ENCODE measurements around the gene TMEM185B.
A peak's percentile ranks its signal among the peaks of the same experiment; 100 is the strongest.

Gene TMEM185B

DNA sequence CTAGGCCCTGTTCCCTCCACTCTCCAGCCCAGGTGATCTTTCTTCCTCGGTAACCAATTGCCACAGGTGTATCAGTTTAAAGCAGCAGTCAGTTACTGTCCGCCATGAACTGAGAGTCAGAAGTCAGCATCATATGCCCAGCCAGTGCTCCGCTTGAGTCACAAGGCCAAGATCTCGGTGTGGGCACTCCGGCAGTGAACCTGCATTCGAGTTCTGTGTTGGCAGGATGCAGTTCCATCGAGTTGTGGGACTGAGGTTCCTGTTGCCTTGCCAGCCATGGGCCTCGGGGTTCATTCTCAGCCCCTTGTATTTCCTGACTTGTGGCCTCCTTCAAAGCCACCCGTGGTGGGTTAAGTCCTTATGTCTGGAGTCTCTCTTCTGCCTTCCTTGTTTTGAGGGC lies 3.1 kb upstream of the TMEM185B start:
- no peak for TF ChIP-seq SUZ12 (IDR thresholded peaks at IDR 0.05; ENCODE audit: extremely low read depth, insufficient read depth, insufficient read length)
- TF ChIP-seq ZNF274 (IDR thresholded peaks at IDR 0.05; ENCODE audit: low read depth, low read length), result no peak
- no peak overlapping the region for H3K4me3 ChIP-seq (ENCODE audit: insufficient read length, low read depth)
- peaks cover 13% of the 10 kb centered on the region for H3K36me3 ChIP-seq (ENCODE audit: insufficient read depth, insufficient read length, low read length)

GRCh38 chr2:120225549-120226065 lies 2.4 kb upstream of the TMEM185B start:
- Histone ChIP-seq H3K9ac (ENCODE audit: insufficient read length, low read depth) (no peak overlapping the region), H3K27me3 (ENCODE audit: insufficient read depth, insufficient read length) (peaks cover 20% of the 10 kb centered on the region), H3K4me3 (ENCODE audit: insufficient read length, low read depth) (no peak overlapping the region), H3K36me3 (ENCODE audit: insufficient read depth, insufficient read length, low read length) (peaks cover 13% of the 10 kb centered on the region), H3K4me1 (ENCODE audit: insufficient read depth, insufficient read length) (peaks cover 17% of the 10 kb centered on the region), H3K9me3 (ENCODE audit: insufficient read depth, low read length) (peaks cover 13% of the 10 kb centered on the region)
- no peak for DNase-seq (ENCODE audit: low read depth, low spot score)
- TF ChIP-seq SUZ12 (IDR thresholded peaks at IDR 0.05; ENCODE audit: extremely low read depth, insufficient read depth, insufficient read length) (no peak), YY1 (IDR thresholded peaks at IDR 0.05; ENCODE audit: insufficient read depth, insufficient read length) (no peak), ZNF274 (IDR thresholded peaks at IDR 0.05; ENCODE audit: low read depth, low read length) (no peak)

More for the DNA sequence above, 3.1 kb upstream of the TMEM185B start:
- Histone ChIP-seq H3K9ac (ENCODE audit: insufficient read length, low read depth) (no peak overlapping the region), H3K4me1 (ENCODE audit: insufficient read depth, insufficient read length) (peaks cover 17% of the 10 kb centered on the region), H3K9me3 (ENCODE audit: insufficient read depth, low read length) (peaks cover 13% of the 10 kb centered on the region), H3K27me3 (ENCODE audit: insufficient read depth, insufficient read length) (peaks cover 20% of the 10 kb centered on the region)
- DNase-seq (ENCODE audit: low read depth, low spot score), result no peak

- Histone ChIP-seq H3K4me1 (ENCODE audit: insufficient read depth, insufficient read length) (peaks cover 17% of the 10 kb centered on the region), H3K36me3 (ENCODE audit: insufficient read depth, insufficient read length, low read length) (peaks cover 18% of the 10 kb centered on the region), H3K4me3 (ENCODE audit: insufficient read length, low read depth) (no peak overlapping the region), H3K27me3 (ENCODE audit: insufficient read depth, insufficient read length) (peaks cover 20% of the 10 kb centered on the region), H3K9me3 (ENCODE audit: insufficient read depth, low read length) (peaks cover 13% of the 10 kb centered on the region), H3K9ac (ENCODE audit: insufficient read length, low read depth) (no peak overlapping the region)
- no peak for DNase-seq (ENCODE audit: low read depth, low spot score)
- TF ChIP-seq YY1 (IDR thresholded peaks at IDR 0.05; ENCODE audit: insufficient read depth, insufficient read length) (no peak), SUZ12 (IDR thresholded peaks at IDR 0.05; ENCODE audit: extremely low read depth, insufficient read depth, insufficient read length) (no peak), ZNF274 (IDR thresholded peaks at IDR 0.05; ENCODE audit: low read depth, low read length) (no peak)
Observed at GRCh38 chr2:120224735-120225548, 1.7 kb upstream of the TMEM185B start.

- H3K36me3 ChIP-seq (ENCODE audit: insufficient read depth, insufficient read length, low read length), result peaks cover 25% of the 10 kb centered on the region
- H3K4me1 ChIP-seq (ENCODE audit: insufficient read depth, insufficient read length), result peaks cover 17% of the 10 kb centered on the region
- H3K9me3 ChIP-seq (ENCODE audit: insufficient read depth, low read length), result peaks cover 13% of the 10 kb centered on the region
- H3K4me3 ChIP-seq (ENCODE audit: insufficient read length, low read depth), result peak overlapping the region; percentile 57
- TF ChIP-seq SUZ12 (IDR thresholded peaks at IDR 0.05; ENCODE audit: extremely low read depth, insufficient read depth, insufficient read length) (no peak), ZNF274 (IDR thresholded peaks at IDR 0.05; ENCODE audit: low read depth, low read length) (no peak), YY1 (IDR thresholded peaks at IDR 0.05; ENCODE audit: insufficient read depth, insufficient read length) (no peak)
- peak overlapping the region; percentile 78 for H3K9ac ChIP-seq (ENCODE audit: insufficient read length, low read depth)
- H3K27me3 ChIP-seq (ENCODE audit: insufficient read depth, insufficient read length), result peaks cover 20% of the 10 kb centered on the region
- no peak for DNase-seq (ENCODE audit: low read depth, low spot score)
Observed at GRCh38 chr2:120224256-120224655, 1.1 kb upstream of the TMEM185B start.

- Histone ChIP-seq H3K4me1 (ENCODE audit: insufficient read depth, insufficient read length) (peaks cover 17% of the 10 kb centered on the region), H3K36me3 (ENCODE audit: insufficient read depth, insufficient read length, low read length) (peaks cover 37% of the 10 kb centered on the region), H3K27me3 (ENCODE audit: insufficient read depth, insufficient read length) (peaks cover 20% of the 10 kb centered on the region), H3K4me3 (ENCODE audit: insufficient read length, low read depth) (peak overlapping the region; percentile 57), H3K9me3 (ENCODE audit: insufficient read depth, low read length) (peaks cover 13% of the 10 kb centered on the region), H3K9ac (ENCODE audit: insufficient read length, low read depth) (peak overlapping the region; percentile 71)
- TF ChIP-seq ZNF274 (IDR thresholded peaks at IDR 0.05; ENCODE audit: low read depth, low read length) (no peak), YY1 (IDR thresholded peaks at IDR 0.05; ENCODE audit: insufficient read depth, insufficient read length) (no peak), SUZ12 (IDR thresholded peaks at IDR 0.05; ENCODE audit: extremely low read depth, insufficient read depth, insufficient read length) (no peak)
- no peak for DNase-seq (ENCODE audit: low read depth, low spot score)
Observed at GRCh38 chr2:120222186-120223033, 790 bp downstream of the TMEM185B start.

DNA sequence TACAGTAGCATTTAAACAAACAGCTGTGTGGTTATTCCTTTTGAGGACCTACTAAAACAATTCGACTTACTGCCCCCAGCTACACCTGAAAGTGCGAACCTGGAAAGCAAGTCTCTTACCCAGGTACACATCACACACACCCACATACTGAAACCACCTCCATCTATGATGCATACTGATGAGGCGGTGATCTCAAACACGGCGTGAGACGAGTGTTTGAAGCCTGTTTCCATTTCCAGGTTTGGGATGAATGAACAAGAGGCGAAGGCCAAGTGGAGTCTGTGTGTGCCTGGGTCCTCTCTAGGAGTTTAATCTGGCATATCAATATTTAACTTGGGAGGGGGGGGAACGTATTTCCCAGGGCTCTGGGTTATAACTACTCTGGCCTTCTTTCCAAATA lies 1.6 kb downstream of the TMEM185B start:
- H3K4me3 ChIP-seq (ENCODE audit: insufficient read length, low read depth), result no peak overlapping the region
- DNase-seq (ENCODE audit: low read depth, low spot score), result no peak
- H3K9ac ChIP-seq (ENCODE audit: insufficient read length, low read depth), result no peak overlapping the region
- H3K36me3 ChIP-seq (ENCODE audit: insufficient read depth, insufficient read length, low read length), result peaks cover 37% of the 10 kb centered on the region
- no peak for TF ChIP-seq ZNF274 (IDR thresholded peaks at IDR 0.05; ENCODE audit: low read depth, low read length)
- no peak for TF ChIP-seq SUZ12 (IDR thresholded peaks at IDR 0.05; ENCODE audit: extremely low read depth, insufficient read depth, insufficient read length)
- TF ChIP-seq YY1 (IDR thresholded peaks at IDR 0.05; ENCODE audit: insufficient read depth, insufficient read length), result no peak
- H3K27me3 ChIP-seq (ENCODE audit: insufficient read depth, insufficient read length), result peaks cover 20% of the 10 kb centered on the region
- peaks cover 17% of the 10 kb centered on the region for H3K4me1 ChIP-seq (ENCODE audit: insufficient read depth, insufficient read length)
- H3K9me3 ChIP-seq (ENCODE audit: insufficient read depth, low read length), result peaks cover 13% of the 10 kb centered on the region

DNA sequence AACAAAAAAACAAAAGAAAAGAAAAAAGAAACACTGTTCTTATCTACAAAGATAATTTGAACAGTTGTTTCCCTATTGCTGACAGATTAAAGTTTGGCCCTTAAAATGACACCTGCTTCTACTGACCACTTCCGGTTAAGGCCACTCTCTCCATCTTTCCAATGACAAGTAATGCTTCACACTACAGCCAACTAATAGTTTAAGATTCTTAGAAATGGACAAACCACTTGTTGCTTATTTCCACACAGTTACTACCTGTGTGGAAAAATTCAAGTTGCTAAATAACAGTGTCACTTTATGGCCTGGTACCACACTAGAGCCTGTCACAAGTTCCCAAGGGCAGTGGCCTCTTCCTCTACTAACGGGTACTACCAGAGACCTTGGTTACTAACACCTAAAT lies 2.4 kb downstream of the TMEM185B start:
- TF ChIP-seq ZNF274 (IDR thresholded peaks at IDR 0.05; ENCODE audit: low read depth, low read length) (no peak), YY1 (IDR thresholded peaks at IDR 0.05; ENCODE audit: insufficient read depth, insufficient read length) (no peak), SUZ12 (IDR thresholded peaks at IDR 0.05; ENCODE audit: extremely low read depth, insufficient read depth, insufficient read length) (no peak)
- Histone ChIP-seq H3K4me1 (ENCODE audit: insufficient read depth, insufficient read length) (peaks cover 17% of the 10 kb centered on the region), H3K36me3 (ENCODE audit: insufficient read depth, insufficient read length, low read length) (peaks cover 37% of the 10 kb centered on the region), H3K4me3 (ENCODE audit: insufficient read length, low read depth) (no peak overlapping the region), H3K9me3 (ENCODE audit: insufficient read depth, low read length) (peaks cover 13% of the 10 kb centered on the region), H3K9ac (ENCODE audit: insufficient read length, low read depth) (no peak overlapping the region), H3K27me3 (ENCODE audit: insufficient read depth, insufficient read length) (peaks cover 19% of the 10 kb centered on the region)
- no peak for DNase-seq (ENCODE audit: low read depth, low spot score)
